HG03457 (cell line): ENCODE data around the gene KLHDC3.
"Not testable (repeated sequence)": the region's sequence is repeated elsewhere in the genome, so short reads cannot be mapped to it uniquely, and the experiment has no call there.

Experiments
- ATAC-seq: cut with Tn5 transposase; IDR thresholded peaks from one replicate; pipeline ENCODE4 v1.9.1; 2021; ENCODE audit warnings: moderate number of reproducible peaks; ENCODE audit not compliant: unreplicated experiment

Gene KLHDC3

DNA sequence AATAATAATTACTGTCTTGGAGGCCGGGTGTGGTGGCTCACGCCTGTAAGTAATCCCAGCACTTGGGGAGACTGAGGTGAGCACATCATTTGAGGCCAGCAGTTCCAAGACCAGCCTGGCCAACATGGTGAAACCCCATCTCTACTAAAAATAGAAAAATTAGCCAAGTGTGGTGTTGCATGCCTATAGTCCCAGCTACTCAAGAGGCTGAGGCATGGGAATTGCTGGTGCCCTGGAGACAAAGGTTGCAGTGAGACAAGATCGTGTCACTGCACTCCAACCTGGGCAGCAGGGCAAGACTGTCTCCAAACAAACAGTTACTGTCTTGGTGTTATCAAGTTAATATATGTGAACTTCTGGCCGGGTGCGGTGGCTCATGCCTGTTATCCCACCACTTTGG is 12.3 kb downstream of the KLHDC3 start:
- ATAC-seq, result no peak

GRCh38 chr6:43029120-43029519 is 15.1 kb downstream of the KLHDC3 start:
- ATAC-seq, result no peak

DNA sequence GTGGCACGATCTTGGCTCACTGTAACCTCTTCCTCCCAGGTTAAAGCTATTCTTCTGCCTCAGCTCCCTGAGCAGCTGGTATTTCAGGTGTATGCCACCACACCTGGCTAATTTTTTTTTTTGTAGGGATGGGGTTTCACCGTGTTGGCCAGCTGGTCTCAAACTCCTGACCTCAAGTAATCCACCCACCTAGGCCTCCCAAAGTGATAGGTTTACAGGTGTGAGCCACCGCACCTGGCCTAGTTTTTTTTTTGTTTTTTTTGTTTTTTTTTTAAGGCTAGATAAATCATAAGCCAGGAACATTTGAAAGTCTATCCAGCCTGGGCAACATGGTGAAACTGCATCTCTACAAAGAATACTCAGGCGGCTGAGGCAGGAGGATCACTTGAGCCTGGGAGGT is 18.3 kb downstream of the KLHDC3 start:
- ATAC-seq, result no peak

GRCh38 chr6:43033496-43034189 is 19.6 kb downstream of the KLHDC3 start:
- no peak for ATAC-seq

GRCh38 chr6:43034190-43034525 is 20.1 kb downstream of the KLHDC3 start:
- no peak for ATAC-seq

- ATAC-seq, result no peak
Measured at GRCh38 chr6:43035495-43036194, 21.6 kb downstream of the KLHDC3 start.

DNA sequence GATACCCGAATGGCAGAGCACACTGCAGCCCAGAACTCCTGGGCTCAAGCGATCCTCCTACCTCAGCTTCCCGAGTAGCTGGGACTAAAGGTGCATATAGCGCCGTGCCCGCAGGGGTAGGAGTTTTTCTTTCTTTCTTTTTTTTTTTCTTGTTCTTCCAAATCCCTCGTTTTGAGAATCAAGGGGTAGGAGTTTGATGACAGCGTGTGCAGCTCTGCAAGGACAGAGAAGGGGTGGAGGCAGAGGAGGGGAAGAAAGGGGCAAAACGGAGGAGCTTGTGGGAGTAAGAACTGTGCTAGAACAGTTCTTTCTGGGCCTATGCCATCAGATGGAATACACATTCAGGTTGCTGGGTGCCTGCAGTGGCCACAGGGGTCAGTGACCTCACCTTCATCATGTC is 22.7 kb downstream of the KLHDC3 start:
- ATAC-seq, result no peak

GRCh38 chr6:43037197-43037596 is 23.1 kb downstream of the KLHDC3 start:
- no peak for ATAC-seq

GRCh38 chr6:43037706-43038105 is 23.7 kb downstream of the KLHDC3 start:
- ATAC-seq, result no peak

- ATAC-seq, result no peak
Measured at GRCh38 chr6:43038727-43039126, 24.7 kb downstream of the KLHDC3 start.

- no peak for ATAC-seq
Measured at GRCh38 chr6:43040542-43041257, 26.7 kb downstream of the KLHDC3 start.

DNA sequence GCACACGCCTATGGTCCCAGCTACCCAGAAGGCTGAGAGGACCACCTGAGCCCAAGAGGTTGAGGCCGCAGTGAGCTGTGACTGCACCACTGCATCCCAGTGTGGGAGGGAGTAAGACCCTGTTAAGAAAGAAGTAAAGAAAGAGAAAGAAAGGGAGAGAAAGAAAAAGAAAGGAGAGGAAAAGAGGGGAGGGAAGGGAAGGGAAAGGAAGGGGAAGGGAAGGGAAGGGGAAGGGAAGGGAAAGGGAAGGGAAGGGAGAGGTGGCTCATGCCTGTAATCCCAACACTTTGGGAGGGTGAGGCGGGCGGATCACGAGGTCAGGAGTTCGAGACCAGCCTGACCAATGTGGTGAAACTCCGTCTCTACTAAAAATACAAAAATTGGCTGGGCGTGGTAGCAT is 27.4 kb downstream of the KLHDC3 start:
- ATAC-seq, result not testable (repeated sequence)

GRCh38 chr6:43043310-43043709 is 29.3 kb downstream of the KLHDC3 start:
- ATAC-seq, result no peak

- no peak for ATAC-seq
Measured at GRCh38 chr6:43045371-43045930, 31.4 kb downstream of the KLHDC3 start.

GRCh38 chr6:43047998-43048397 is 33.9 kb downstream of the KLHDC3 start:
- no peak for ATAC-seq

DNA sequence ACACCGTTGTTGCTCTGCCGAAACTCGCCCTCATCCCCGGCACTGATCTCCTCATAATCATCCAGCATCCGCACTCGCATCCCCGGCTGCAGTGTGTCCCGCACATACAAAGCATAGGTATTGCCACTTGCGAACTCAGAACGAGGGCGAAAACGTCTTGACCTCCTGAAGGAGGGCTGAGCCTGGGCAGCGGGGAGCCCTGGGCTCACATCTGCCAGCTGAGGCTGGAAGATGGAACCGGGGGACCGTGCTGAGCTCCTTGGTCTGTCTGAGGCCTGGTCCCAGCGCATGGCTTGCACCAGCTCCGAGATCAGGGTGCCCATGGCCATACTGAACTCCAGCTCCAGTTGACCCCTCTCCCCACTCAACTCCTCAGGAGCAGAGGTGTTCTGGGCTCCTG is 36.9 kb downstream of the KLHDC3 start:
- no peak for ATAC-seq

GRCh38 chr6:43052225-43052841 is 38.3 kb downstream of the KLHDC3 start:
- ATAC-seq, result no peak

- ATAC-seq, result no peak
Measured at GRCh38 chr6:43052842-43053544, 38.9 kb downstream of the KLHDC3 start.

DNA sequence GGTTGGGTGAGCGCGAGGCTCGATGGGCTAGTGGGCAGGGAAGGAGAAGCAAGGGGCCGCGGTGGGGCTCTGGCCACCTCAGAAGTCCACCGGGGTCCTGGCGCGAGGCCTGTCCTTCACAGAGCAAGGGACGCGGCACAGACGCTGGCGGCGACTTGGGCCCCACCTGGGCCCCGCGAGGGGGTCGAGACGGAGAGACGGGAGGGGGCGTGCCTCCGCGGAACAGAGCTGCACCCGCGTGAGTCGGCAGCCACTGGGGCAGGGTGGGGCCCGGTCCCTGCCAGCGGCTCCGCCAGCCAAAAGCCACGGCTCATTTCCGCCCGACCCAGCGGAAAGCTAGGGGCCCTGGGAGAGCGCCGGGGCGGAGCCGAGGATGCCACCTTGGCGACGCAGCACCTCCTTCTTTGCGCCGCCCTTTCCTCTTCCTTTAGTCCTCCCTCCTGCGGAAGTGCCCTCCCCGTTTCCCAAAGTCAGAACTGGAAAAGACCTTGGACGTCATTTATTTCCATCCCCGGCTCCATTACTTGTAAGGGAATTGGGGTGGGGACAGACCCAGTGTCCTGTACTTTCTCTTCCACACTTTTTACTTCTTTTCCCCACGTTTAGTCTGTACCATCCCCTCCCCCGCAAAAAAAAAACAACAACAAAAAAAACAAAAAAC is 39.6 kb downstream of the KLHDC3 start, which contains the start of gene CUL7:
TSS of gene CUL7 (minus strand) at position 307 of the 661 bp plus-strand sequence. CDS start 1,063 bp downstream, outside the sequence.
- peak; percentile 62 for ATAC-seq
